Esophagus muscularis mucosa (tissue), 4 donors: ENCODE measurements around the gene MND1. TPM values are rescaled to one million over a fixed set of nuclear protein-coding genes. Genes with fewer than 3 reads are reported as not detected.

Experiments
- DNase-seq: peaks from one replicate; pipeline ENCODE4 v3.0.0-alpha.2; 2017; ENCODE audit errors: extremely low spot score
- H3K27ac ChIP-seq, 4 donors: fragments of 200-600 bp; sonication (generic); replicated peaks in 1 of 4; 1 replicate in 3 of 4; 2 replicates in 1 of 4; pipeline ENCODE4 v1.5.1; 2016 to 2019; ENCODE audit warnings: mild to moderate bottlenecking in 1 of 4
- H3K27me3 ChIP-seq, 4 donors: fragments of 200-600 bp; sonication (generic); one replicate each; pipeline versions ENCODE4 v1.5.1 to v1.6.0; 2016 to 2019
- H3K36me3 ChIP-seq, 4 donors: fragments of 200-600 bp; sonication (generic); one replicate each; pipeline ENCODE4 v1.5.1; 2016 to 2019
- H3K4me1 ChIP-seq, 4 donors: fragments of 200-600 bp; sonication (generic); one replicate each; pipeline ENCODE4 v1.5.1; 2016 to 2019
- H3K4me3 ChIP-seq, 4 donors: fragments of 200-600 bp; sonication (generic); 1 replicate in 2 of 4; 2 replicates in 2 of 4; pipeline ENCODE4 v1.5.1; 2016 to 2019; ENCODE audit warnings: mild to moderate bottlenecking in 4 of 4, moderate library complexity in 1 of 4
- H3K9me3 ChIP-seq, 4 donors: fragments of 200-600 bp; sonication (generic); 1 replicate in 3 of 4; 2 replicates in 1 of 4; pipeline ENCODE4 v1.5.1; 2016 to 2019
- EP300 ChIP-seq: sonication (generic); formaldehyde crosslinking; IDR thresholded peaks from one replicate; pipeline ENCODE4 v1.6.1; 2017; ENCODE audit warnings: antibody characterized with exemption
- POLR2A ChIP-seq: fragments of 450-650 bp; IDR thresholded peaks from one replicate; pipeline ENCODE4 v1.6.1; 2017; ENCODE audit warnings: antibody characterized with exemption, moderate library complexity, mild to moderate bottlenecking, low read depth
- POLR2AphosphoS5 ChIP-seq, 2 donors: sonication (generic); formaldehyde crosslinking; IDR thresholded peaks; one replicate each; pipeline ENCODE4 v1.6.1; 2017; ENCODE audit warnings: antibody characterized with exemption in 2 of 2
- WGBS: methylation state at CpG from one replicate; pipeline ENCODE4 v1.1.5; 2018; 5-methylcytosine and 5-hydroxymethylcytosine counted together
- intact Hi-C: fragments of 100-400 bp; cut with DNase I; formaldehyde crosslinking; loops from one replicate; pipeline ENCODE4 v1.15.1; 2023
- total RNA-seq, 4 donors: library from RNA; depleted of rRNA; stranded (reverse); fragments of >200 nt; gene quantifications; one replicate each; pipeline versions ENCODE4 v1.1.0 to v1.2.1, GENCODE V29; 2016
- TF ChIP-seq, protein P1 (sequence below), 3 experiments: fragments of 200-600 bp in 2 of 3; fragments of 450-650 bp in 1 of 3; sonication (generic) in 2 of 3; IDR thresholded peaks; one replicate each; pipeline ENCODE4 v1.5.1; 2017 to 2019; ENCODE audit warnings: antibody characterized with exemption in 3 of 3, mild to moderate bottlenecking in 2 of 3, moderate library complexity in 1 of 3

Gene MND1
- total RNA-seq, 4 donors from 2014 or later = 0.99 TPM; not detected in 3

DNA sequence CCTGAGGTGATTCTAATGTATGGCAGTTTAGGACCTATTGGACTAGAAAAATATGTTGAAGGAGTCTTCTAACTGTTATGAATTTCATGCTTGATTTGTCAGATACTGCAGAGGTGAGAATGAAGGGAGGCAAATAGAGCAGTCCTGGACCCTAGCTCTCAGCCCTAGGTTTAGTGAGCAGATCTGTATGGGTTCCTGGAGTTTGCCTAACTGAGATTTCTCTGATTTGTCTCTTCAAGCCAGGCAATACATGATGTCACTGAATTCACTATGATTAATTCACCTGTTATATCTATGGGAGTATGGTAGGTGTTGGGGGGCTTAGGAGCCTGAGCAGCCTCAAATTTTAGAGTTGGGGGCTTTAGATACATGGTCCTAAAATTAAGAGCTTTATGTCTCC, 2.6 kb downstream of the MND1 start:
- Histone ChIP-seq H3K4me1 (peaks cover 12 to 20% (median 16%) of the 10 kb centered on the region in 4 donors), H3K36me3 (no peaks in the 10 kb centered on the region), H3K27ac (no peak overlapping the region), H3K9me3 (no peaks in the 10 kb centered on the region), H3K4me3 (no peak overlapping the region), H3K27me3 (no peaks in the 10 kb centered on the region)
- intact Hi-C loops = loop anchor here (10.0 kb wide), 1 partner anchor 118 kb away; the partner anchor contains the start of gene TMEM131L
- TF ChIP-seq, protein P1, sequence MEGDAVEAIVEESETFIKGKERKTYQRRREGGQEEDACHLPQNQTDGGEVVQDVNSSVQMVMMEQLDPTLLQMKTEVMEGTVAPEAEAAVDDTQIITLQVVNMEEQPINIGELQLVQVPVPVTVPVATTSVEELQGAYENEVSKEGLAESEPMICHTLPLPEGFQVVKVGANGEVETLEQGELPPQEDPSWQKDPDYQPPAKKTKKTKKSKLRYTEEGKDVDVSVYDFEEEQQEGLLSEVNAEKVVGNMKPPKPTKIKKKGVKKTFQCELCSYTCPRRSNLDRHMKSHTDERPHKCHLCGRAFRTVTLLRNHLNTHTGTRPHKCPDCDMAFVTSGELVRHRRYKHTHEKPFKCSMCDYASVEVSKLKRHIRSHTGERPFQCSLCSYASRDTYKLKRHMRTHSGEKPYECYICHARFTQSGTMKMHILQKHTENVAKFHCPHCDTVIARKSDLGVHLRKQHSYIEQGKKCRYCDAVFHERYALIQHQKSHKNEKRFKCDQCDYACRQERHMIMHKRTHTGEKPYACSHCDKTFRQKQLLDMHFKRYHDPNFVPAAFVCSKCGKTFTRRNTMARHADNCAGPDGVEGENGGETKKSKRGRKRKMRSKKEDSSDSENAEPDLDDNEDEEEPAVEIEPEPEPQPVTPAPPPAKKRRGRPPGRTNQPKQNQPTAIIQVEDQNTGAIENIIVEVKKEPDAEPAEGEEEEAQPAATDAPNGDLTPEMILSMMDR (IDR thresholded peaks at IDR 0.05) = no peak
- TF ChIP-seq POLR2AphosphoS5 (IDR thresholded peaks at IDR 0.05) (no peak), EP300 (no peak), POLR2A (no peak)
- DNase-seq = no peak

DNA sequence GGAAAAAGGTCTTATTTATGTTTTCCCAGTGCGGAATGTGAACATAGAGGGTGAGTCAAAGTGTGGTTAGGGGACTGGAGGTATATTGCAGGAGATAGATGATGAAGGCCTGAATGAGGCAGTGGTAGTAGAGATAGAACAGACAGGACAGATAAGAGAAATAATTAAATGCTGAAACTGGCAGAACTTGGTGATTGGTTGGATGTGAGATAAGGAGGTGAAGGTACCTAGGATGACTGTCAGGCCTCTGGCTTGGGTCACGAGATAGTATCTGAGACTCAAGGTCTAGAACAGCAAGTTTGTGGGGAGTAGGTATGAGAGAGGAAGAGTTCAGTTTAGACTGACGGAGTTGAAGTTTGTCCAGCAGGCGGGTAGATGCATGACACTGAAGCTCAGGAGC, 3.5 kb downstream of the MND1 start:
- H3K36me3 ChIP-seq = no peaks in the 10 kb centered on the region
- intact Hi-C loops = loop anchor here (10.0 kb wide), 1 partner anchor 117 kb away; the partner anchor contains the start of gene TMEM131L
- H3K27ac ChIP-seq = no peak overlapping the region
- TF ChIP-seq EP300 (no peak), POLR2A (no peak), POLR2AphosphoS5 (IDR thresholded peaks at IDR 0.05) (no peak)
- TF ChIP-seq, protein P1 (IDR thresholded peaks at IDR 0.05) = no peak
- WGBS = 97% methylated on average over 4 of the region's 4 CpGs
- no peak overlapping the region for H3K4me3 ChIP-seq
- H3K27me3 ChIP-seq = no peaks in the 10 kb centered on the region
- no peaks in the 10 kb centered on the region for H3K9me3 ChIP-seq
- H3K4me1 ChIP-seq = peaks cover 10 to 20% (median 16%) of the 10 kb centered on the region in 4 donors
- no peak for DNase-seq

DNA sequence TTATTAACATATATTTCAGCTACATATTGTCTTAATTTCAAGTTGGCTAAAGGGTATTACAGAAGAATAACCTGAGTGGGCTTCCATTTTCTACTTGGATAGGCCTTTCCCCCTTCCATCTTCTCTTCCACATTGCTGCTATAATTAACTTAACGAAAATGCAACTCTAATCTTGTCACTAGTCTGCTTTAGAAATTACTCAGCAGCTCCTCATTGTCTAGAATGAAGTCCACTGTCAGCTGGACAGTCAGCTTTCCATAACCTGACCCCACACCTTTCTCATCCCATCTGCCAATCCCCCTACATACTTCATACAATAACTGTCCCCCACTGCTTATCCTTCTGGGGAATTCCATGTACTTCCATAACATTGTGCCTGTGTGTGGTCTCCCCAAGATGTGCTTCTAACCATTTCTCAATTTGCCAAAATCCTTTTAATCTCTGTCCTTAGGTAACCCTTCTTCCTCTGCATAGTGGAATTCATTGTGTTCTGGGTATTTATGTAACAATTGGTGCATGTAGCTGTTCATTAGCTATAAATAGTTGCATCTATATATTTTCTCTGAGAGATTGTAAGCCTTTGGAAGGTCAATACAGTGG, 4.8 kb downstream of the MND1 start:
- intact Hi-C loops = loop anchor here (10.0 kb wide), 1 partner anchor 115 kb away; the partner anchor contains the start of gene TMEM131L
- 100% methylated on average over 1 of the region's 1 CpG for WGBS
- no peak for DNase-seq

DNA sequence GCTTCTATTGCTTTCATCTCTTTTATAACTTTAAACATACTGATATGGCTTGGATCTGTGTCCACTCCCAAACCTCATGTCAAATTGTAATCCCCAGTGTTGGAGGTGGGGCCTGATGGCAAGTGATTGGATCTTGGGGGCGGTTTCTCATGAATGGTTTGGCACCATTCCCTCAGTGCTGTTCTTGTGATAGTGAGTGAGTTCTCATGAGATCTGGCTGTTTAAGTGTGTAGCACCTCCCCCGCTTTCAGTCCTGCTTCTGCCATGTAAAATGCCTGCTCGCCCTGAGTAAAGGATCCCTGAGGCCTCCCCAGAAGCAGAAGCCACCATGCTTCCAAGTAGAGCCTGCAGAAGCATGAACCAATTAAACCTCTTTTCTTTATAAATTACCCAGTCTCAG, 17.7 kb downstream of the MND1 start:
- no peak for DNase-seq
- intact Hi-C loops = no loop called here
- no peak overlapping the region for H3K27ac ChIP-seq
- 86% methylated on average over 3 of the region's 3 CpGs for WGBS
- TF ChIP-seq EP300 (no peak), POLR2A (no peak), POLR2AphosphoS5 (IDR thresholded peaks at IDR 0.05) (no peak)
- TF ChIP-seq, protein P1 (IDR thresholded peaks at IDR 0.05) = no peak
- no peaks in the 10 kb centered on the region for H3K4me1 ChIP-seq
- H3K27me3 ChIP-seq = no peaks in the 10 kb centered on the region
- H3K36me3 ChIP-seq = no peaks in the 10 kb centered on the region
- H3K4me3 ChIP-seq = no peak overlapping the region
- H3K9me3 ChIP-seq = no peaks in the 10 kb centered on the region

More for the DNA sequence above, 4.8 kb downstream of the MND1 start:
- no peak overlapping the region for H3K4me3 ChIP-seq
- TF ChIP-seq POLR2A (no peak), EP300 (no peak), POLR2AphosphoS5 (IDR thresholded peaks at IDR 0.05) (no peak)
- TF ChIP-seq, protein P1 (IDR thresholded peaks at IDR 0.05) = no peak
- H3K27ac ChIP-seq = no peak overlapping the region
- H3K9me3 ChIP-seq = no peaks in the 10 kb centered on the region
- H3K4me1 ChIP-seq = peaks cover 6 to 19% (median 11%) of the 10 kb centered on the region in 4 donors
- no peaks in the 10 kb centered on the region for H3K36me3 ChIP-seq
- no peaks in the 10 kb centered on the region for H3K27me3 ChIP-seq

DNA sequence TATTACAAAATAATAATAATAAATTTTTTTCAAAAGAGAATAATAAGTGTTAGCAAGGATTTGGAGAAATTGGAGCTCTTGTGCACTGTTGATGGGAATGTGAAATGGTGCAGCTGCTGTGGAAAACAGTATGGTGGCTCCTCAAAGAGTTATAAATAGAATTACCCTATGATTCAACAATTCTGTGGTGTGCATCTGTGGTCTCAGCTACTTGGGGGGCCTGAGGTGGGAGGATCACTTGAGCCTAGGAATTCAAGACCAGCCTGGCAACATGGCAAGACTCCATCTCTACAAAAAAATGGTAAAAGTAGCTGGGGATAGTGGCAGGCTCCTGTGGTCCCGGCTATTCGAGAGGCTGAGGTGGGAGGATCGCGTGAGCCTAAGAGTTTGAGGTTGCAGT, 19.6 kb downstream of the MND1 start:
- 97% methylated on average over 4 of the region's 4 CpGs for WGBS
- no peak for DNase-seq
- no peak overlapping the region for H3K27ac ChIP-seq
- H3K9me3 ChIP-seq = no peaks in the 10 kb centered on the region
- TF ChIP-seq POLR2A (no peak), POLR2AphosphoS5 (IDR thresholded peaks at IDR 0.05) (no peak), EP300 (no peak)
- TF ChIP-seq, protein P1 (IDR thresholded peaks at IDR 0.05) = no peak
- H3K4me1 ChIP-seq = no peaks in the 10 kb centered on the region
- H3K4me3 ChIP-seq = no peak overlapping the region
- H3K27me3 ChIP-seq = no peaks in the 10 kb centered on the region
- no peaks in the 10 kb centered on the region for H3K36me3 ChIP-seq
- intact Hi-C loops = no loop called here
